Activated T-cell treated with anti-CD3 and anti-CD28 coated beads, Interleukin-2, amount 50 U/mL, for 24 hours (primary cell): ENCODE results near the gene HIVEP3.
A peak's percentile ranks its signal among the peaks of the same experiment; 100 is the strongest.
"Not testable (repeated sequence)": the region's sequence is repeated elsewhere in the genome, so short reads cannot be mapped to it uniquely, and the experiment has no call there.

ENCODE experiments used
- DNase-seq: peaks from one replicate; pipeline ENCODE4 v3.0.0-alpha.2; 2020
- H3K27ac Mint-ChIP-seq: 2 replicates; pipeline ENCODE4 v1.8.0; 2020; ENCODE audit warnings: mild to moderate bottlenecking, mixed read lengths
- H3K27me3 Mint-ChIP-seq: 2 replicates; pipeline ENCODE4 v1.8.0; 2020; ENCODE audit warnings: mixed read lengths
- H3K36me3 Mint-ChIP-seq: 2 replicates; pipeline ENCODE4 v1.8.0; 2020; ENCODE audit warnings: low read depth, mixed read lengths
- H3K4me1 Mint-ChIP-seq: 2 replicates; pipeline ENCODE4 v1.8.0; 2020; ENCODE audit warnings: low read depth, mixed read lengths
- H3K4me3 Mint-ChIP-seq: 2 replicates; pipeline ENCODE4 v1.8.0; 2020; ENCODE audit warnings: mild to moderate bottlenecking, moderate library complexity, mixed read lengths
- H3K9me3 Mint-ChIP-seq: 2 replicates; pipeline ENCODE4 v1.8.0; 2020; ENCODE audit warnings: mixed read lengths

Gene HIVEP3

DNA sequence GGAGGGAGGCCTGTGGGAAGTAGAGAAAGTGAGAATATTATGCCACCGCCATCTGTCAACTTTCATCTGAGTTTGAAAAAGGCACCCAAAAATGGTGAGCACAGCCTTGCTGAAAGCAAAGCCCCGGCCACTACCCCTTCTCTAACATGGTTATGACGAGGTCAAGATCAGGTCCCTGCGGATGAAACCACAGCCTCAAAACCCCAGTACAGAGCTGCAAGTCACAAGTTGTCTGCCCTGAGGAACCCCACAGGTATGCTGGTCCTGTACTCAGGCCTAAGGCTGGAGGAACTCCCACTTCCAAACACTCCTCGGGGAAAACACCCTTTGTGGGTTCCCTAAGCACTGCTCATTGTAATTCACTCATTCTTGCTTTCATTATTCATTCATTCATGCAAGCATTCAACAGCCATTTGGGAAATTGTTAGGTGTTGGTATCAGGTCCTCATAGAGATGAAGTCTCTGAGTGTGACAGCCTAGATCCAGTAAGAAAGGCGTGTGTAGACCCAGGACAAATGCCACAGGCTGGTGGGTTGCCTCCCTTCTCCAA lies 217.7 kb downstream of the HIVEP3 start:
- Mint-ChIP-seq H3K4me1 (peaks cover 16% of the 10 kb centered on the region), H3K27me3 (no peaks in the 10 kb centered on the region), H3K27ac (no peak overlapping the region), H3K4me3 (no peak overlapping the region), H3K36me3 (no peaks in the 10 kb centered on the region), H3K9me3 (no peaks in the 10 kb centered on the region)
- DNase-seq: no peak

- no peaks in the 10 kb centered on the region for H3K27me3 Mint-ChIP-seq
- no peaks in the 10 kb centered on the region for H3K9me3 Mint-ChIP-seq
- DNase-seq: no peak
- H3K4me1 Mint-ChIP-seq: peaks cover 16% of the 10 kb centered on the region
- H3K36me3 Mint-ChIP-seq: no peaks in the 10 kb centered on the region
- H3K27ac Mint-ChIP-seq: no peak overlapping the region
- H3K4me3 Mint-ChIP-seq: no peak overlapping the region
Observed at GRCh38 chr1:41700581-41700980, 218.1 kb downstream of the HIVEP3 start.

DNA sequence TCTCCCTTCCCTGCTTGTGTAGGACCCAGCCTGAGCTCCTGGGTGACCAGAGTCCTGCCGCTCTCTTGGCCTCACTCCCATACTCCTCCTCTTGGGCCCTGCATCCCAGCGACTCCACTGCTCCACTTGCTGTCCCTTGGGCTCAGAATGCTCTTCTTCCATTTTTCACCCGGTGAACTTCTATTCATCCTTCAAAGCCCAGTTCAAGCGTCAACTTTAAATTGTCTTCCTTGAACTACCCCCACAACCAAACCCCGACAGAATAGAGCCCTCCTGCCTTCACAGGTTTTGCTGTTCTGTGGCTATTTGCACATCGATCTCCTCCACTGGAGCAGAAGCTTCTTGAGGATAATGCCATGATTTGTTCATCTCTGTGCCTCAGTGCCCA lies 218.9 kb downstream of the HIVEP3 start:
- H3K4me1 Mint-ChIP-seq: peaks cover 16% of the 10 kb centered on the region
- H3K27ac Mint-ChIP-seq: no peak overlapping the region
- no peaks in the 10 kb centered on the region for H3K27me3 Mint-ChIP-seq
- no peaks in the 10 kb centered on the region for H3K36me3 Mint-ChIP-seq
- H3K9me3 Mint-ChIP-seq: no peaks in the 10 kb centered on the region
- no peak overlapping the region for H3K4me3 Mint-ChIP-seq
- DNase-seq: no peak

DNA sequence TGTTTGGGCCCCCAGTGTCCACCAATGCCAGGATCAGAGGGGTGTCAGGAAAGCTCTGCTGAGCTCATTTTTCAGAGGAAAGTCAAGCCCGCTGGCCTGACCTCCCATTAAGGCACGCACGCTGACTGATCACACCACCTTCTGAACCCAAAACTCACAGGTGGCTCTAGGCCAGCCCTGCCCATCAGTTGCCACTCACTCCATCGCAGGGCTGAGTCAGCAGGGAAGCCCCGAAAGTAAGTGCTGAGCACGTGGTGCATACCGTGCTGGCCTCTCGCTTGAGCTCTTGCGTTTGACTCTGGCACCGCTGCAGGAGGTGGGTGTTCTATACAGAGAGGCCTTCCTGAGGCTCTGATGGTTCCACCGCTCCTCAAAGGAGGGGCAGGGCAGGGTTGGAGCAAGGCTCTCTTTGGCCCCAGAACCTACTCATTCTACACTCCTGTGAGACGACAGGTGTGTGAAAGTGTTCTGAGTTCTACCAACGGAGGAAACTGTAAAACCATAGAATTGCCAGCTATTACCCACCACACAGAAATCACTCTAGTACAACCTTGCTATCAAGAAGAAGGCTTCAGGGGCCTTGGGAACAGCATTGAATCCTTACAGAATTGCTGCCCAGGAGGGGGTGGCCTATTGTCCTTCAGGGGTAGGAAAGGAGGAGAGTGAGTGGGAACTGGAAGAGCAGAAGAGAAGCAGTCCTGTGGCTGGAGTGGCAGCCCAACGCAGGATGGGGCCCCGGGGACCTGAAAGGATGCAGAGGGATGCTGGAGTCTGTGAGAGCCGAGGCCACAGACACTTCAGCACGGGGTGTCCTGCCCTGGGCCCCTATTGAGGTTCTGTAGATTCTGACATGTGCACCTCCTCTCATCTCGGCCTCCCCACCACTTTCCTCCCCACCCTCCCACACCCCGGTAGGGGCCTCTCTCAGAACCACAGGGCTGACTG lies 219.5 kb downstream of the HIVEP3 start:
- no peaks in the 10 kb centered on the region for H3K9me3 Mint-ChIP-seq
- H3K4me3 Mint-ChIP-seq: no peak overlapping the region
- no peak overlapping the region for H3K27ac Mint-ChIP-seq

DNA sequence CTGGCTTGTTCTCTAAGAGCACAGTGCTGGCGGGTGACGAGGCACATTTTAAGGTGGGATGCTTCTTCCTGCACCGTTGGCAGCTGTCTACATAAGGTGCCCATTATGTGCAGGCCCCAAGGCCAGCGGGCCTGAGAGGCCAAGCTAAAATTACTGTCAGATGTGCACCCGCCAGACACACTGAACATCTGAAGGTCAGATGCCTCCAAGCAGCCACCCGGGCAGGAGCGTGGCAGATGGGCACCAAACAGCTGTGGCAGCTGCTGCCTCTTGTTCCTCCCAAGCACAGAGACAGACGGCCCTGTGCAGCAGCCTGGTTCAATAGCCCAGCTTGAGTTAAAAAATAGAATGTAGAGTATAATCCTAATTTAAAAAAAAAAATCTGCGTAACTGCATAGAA lies 222.3 kb downstream of the HIVEP3 start:
- H3K9me3 Mint-ChIP-seq: no peaks in the 10 kb centered on the region
- no peaks in the 10 kb centered on the region for H3K36me3 Mint-ChIP-seq
- no peak overlapping the region for H3K27ac Mint-ChIP-seq
- peaks cover 20% of the 10 kb centered on the region for H3K4me1 Mint-ChIP-seq
- no peaks in the 10 kb centered on the region for H3K27me3 Mint-ChIP-seq
- DNase-seq: no peak
- no peak overlapping the region for H3K4me3 Mint-ChIP-seq

More for the DNA sequence above, 219.5 kb downstream of the HIVEP3 start:
- Mint-ChIP-seq H3K36me3 (no peaks in the 10 kb centered on the region), H3K27me3 (no peaks in the 10 kb centered on the region), H3K4me1 (peaks cover 16% of the 10 kb centered on the region)
- DNase-seq: no peak

DNA sequence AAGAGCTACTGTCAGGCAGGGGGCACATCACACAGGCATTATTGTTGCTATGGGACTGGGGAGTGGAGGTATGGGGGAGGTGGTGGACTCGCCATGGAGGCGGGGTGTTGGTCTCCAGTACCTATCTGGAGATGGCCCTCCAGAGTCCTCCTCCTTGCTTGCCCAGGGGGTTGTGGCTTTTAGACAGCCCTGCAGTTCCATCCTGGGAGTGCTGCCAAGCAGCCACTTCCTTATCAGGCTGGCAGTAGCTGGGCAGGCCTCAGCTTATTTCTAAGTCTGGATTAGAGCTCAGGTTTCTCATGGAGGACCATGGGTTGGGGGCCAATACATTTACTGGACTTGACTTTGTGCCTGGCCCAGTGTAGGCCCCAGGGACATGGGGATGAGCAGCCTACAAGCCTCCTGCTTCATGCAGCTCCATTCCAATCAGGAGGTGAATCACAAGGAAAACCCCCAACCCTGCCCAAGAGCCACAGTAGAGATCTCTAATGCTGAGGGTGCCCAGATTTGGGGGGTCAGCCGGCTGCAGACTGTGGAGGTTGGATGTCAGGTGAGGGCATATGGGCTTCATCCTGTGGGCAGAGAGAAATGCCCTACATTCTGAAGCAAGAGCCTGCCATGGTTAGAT lies 223.5 kb downstream of the HIVEP3 start:
- Mint-ChIP-seq H3K36me3 (no peaks in the 10 kb centered on the region), H3K4me3 (no peak overlapping the region), H3K4me1 (peaks cover 22% of the 10 kb centered on the region), H3K27ac (no peak overlapping the region), H3K27me3 (no peaks in the 10 kb centered on the region), H3K9me3 (no peaks in the 10 kb centered on the region)
- no peak for DNase-seq

DNA sequence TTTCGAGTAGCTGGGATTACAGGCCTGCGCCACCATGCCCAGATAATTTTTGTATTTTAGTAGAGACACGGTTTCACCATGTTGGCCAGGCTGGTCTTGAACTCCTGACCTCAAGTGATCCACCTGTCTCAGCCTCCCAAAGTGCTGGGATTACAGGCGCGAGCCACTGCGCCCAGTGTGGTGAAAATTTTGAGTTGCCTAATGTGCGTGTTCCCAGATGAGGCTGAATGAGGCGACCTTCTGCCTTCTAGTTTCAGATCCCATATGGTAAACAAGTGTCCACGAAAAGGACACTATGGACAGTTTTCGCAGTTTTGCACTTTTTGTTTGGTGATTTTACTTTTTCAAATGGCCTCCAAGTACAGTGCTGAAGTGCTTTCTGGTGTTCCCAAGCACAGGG lies 226.8 kb downstream of the HIVEP3 start:
- not testable (repeated sequence) for H3K36me3 Mint-ChIP-seq, H3K27ac Mint-ChIP-seq, H3K27me3 Mint-ChIP-seq, DNase-seq, H3K4me3 Mint-ChIP-seq, H3K9me3 Mint-ChIP-seq
- peaks cover 24% of the 10 kb centered on the region for H3K4me1 Mint-ChIP-seq

DNA sequence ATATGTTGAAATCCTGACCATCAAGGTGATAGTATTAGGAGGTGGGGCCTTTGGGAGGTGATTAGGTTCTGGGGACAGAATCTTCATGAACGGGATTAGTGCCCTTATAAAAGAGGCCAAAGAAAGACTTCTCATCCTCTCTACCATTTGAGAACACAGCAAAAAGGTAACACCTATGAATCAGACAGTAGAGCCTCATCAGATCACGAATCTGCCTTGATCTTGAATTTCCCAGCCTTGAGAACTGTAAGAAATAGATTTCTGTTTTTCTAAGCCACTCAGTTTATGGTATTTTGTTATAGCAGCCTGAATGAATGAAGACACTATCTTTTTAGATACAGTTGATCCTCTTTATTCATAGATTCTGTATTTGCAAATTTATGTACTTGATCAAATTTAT lies 227.3 kb downstream of the HIVEP3 start:
- H3K9me3 Mint-ChIP-seq: no peaks in the 10 kb centered on the region
- peak overlapping the region; percentile 39 for H3K27ac Mint-ChIP-seq
- H3K4me3 Mint-ChIP-seq: no peak overlapping the region
- H3K27me3 Mint-ChIP-seq: no peaks in the 10 kb centered on the region
- peaks cover 28% of the 10 kb centered on the region for H3K4me1 Mint-ChIP-seq
- no peak for DNase-seq
- H3K36me3 Mint-ChIP-seq: no peaks in the 10 kb centered on the region

DNA sequence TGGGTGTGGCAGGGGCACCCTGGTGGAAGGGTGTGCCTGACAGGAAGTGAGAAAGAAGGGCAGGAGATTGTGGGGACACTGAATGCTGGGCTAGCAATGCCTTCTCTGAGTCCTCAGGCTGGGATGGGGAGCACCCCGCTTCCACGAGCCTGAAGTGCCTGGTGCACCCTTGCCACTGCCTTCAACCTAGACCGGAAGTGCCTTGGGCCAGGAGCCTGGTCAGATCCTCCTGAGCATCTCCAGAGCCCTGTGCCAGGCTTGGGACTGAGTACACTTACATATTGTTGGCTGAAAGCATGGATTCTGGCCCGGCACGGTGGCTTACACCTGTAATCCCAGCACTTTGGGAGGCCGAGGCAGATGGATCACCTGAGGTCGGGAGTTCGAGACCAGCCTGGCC lies 228.4 kb downstream of the HIVEP3 start:
- H3K27me3 Mint-ChIP-seq: no peaks in the 10 kb centered on the region
- DNase-seq: no peak
- H3K36me3 Mint-ChIP-seq: no peaks in the 10 kb centered on the region
- H3K27ac Mint-ChIP-seq: no peak overlapping the region
- H3K4me3 Mint-ChIP-seq: no peak overlapping the region
- H3K9me3 Mint-ChIP-seq: no peaks in the 10 kb centered on the region
- H3K4me1 Mint-ChIP-seq: peaks cover 31% of the 10 kb centered on the region

DNA sequence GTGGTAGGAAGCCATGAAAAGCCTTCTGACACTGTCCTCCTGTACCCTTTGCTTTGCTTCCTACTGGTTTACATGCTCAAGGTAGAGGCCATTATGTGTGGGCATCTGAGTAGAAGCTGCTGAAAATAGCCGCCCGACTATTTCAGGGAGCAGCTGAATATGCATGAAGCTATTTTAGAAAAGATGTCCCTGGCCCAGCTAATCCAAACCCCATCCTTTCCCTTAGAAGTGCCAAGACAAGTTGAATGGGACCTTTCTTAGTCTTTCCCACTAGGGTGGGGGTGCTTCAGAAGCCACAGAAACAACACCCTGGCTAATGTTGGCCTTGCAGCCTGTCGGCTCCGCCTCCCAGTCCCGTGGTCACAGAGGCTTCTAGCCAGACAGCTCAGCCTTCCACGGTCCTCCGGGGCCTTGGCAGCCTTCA lies 229.2 kb downstream of the HIVEP3 start:
- DNase-seq: no peak
- Mint-ChIP-seq H3K27ac (no peak overlapping the region), H3K4me1 (peaks cover 38% of the 10 kb centered on the region), H3K36me3 (no peaks in the 10 kb centered on the region), H3K4me3 (no peak overlapping the region), H3K27me3 (no peaks in the 10 kb centered on the region), H3K9me3 (no peaks in the 10 kb centered on the region)

- Mint-ChIP-seq H3K4me3 (no peak overlapping the region), H3K4me1 (peaks cover 43% of the 10 kb centered on the region), H3K27ac (no peak overlapping the region), H3K36me3 (no peaks in the 10 kb centered on the region), H3K27me3 (no peaks in the 10 kb centered on the region), H3K9me3 (no peaks in the 10 kb centered on the region)
- no peak for DNase-seq
Observed at GRCh38 chr1:41689139-41689538, 229.6 kb downstream of the HIVEP3 start.

DNA sequence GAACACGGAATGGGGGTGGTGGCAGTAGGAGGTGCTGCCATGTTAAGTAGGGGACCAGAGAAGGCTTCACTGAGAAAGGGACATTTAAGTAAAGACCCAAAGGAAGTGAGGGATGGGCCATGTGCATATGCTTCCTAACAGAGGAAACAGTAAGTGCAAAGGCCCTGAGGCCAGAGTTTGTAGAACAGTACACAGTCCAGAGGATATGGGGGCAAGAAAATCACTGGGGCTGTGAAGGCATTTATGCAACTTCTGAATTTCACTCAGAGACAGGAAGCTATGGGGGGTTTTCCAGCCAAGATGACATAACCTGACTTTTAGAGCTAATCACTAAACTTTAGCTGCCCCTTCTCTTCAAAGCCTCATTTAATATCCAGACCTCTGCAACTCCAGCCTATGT lies 231.7 kb downstream of the HIVEP3 start:
- Mint-ChIP-seq H3K4me1 (peaks cover 64% of the 10 kb centered on the region), H3K4me3 (no peak overlapping the region), H3K27me3 (no peaks in the 10 kb centered on the region), H3K9me3 (no peaks in the 10 kb centered on the region), H3K36me3 (no peaks in the 10 kb centered on the region), H3K27ac (no peak overlapping the region)
- no peak for DNase-seq

GRCh38 chr1:41683681-41684500 lies 234.8 kb downstream of the HIVEP3 start:
- no peaks in the 10 kb centered on the region for H3K36me3 Mint-ChIP-seq
- no peaks in the 10 kb centered on the region for H3K27me3 Mint-ChIP-seq
- peak overlapping the region; percentile 89 for H3K27ac Mint-ChIP-seq
- H3K9me3 Mint-ChIP-seq: no peaks in the 10 kb centered on the region
- peaks cover 63% of the 10 kb centered on the region for H3K4me1 Mint-ChIP-seq
- peak; percentile 58 for DNase-seq
- H3K4me3 Mint-ChIP-seq: peak overlapping the region; percentile 39

DNA sequence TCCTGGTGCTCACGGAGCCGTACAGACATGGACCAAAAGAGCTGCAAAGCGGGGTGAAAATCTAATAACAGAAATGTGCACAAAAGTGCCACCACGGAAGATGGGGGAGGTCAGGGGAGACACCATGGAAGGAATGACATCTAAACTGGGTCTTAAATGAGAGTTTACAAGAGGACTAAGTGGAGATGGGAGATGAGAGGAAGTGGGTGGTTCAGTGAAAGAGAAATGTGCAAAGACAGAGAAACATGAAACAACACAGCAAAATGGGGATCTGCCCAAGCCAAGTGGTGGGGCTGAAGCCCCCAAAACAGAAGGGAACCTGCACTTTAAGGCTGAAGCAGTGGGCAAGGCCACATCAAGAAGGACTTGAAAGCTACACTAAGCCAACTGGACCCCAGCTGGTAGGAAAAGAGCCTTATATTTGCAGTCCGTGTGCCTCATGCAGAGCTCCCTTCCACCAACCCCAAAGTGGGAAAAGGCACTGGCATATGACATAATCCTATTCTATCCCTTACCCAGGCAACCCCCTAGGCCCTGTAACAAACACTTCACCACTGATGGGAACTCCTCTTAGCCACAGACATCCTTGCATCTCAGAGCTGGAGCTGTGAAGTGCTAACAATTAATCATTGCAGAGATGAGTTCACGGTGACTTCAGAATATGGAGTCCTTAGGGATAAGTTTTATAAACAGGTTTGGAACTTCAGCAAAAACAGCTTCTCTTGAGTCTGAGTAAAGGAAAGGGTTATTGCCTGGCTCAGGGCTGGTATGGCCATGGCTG lies 235.7 kb downstream of the HIVEP3 start:
- H3K4me3 Mint-ChIP-seq: peak overlapping the region; percentile 39
- no peaks in the 10 kb centered on the region for H3K36me3 Mint-ChIP-seq
- H3K27me3 Mint-ChIP-seq: no peaks in the 10 kb centered on the region
- peaks cover 70% of the 10 kb centered on the region for H3K4me1 Mint-ChIP-seq
- DNase-seq: no peak
- peak overlapping the region; percentile 89 for H3K27ac Mint-ChIP-seq
- H3K9me3 Mint-ChIP-seq: no peaks in the 10 kb centered on the region
